GM19351 (cell line): ENCODE measurements around the gene BLCAP.

Source experiments
- ATAC-seq: cut with Tn5 transposase; IDR thresholded peaks from one replicate; pipeline ENCODE4 v1.9.1; 2021; ENCODE audit warnings: mild to moderate bottlenecking, moderate library complexity; ENCODE audit not compliant: unreplicated experiment

The BLCAP gene

GRCh38 chr20:37518059-37518458, 9.6 kb downstream of the BLCAP start:
- no peak for ATAC-seq

GRCh38 chr20:37516811-37517750, 10.6 kb downstream of the BLCAP start:
- no peak for ATAC-seq

GRCh38 chr20:37515876-37516275, 11.8 kb downstream of the BLCAP start:
- no peak for ATAC-seq

- no peak for ATAC-seq
Observed at GRCh38 chr20:37513779-37514359, 13.8 kb downstream of the BLCAP start.

GRCh38 chr20:37511610-37512275, 15.9 kb downstream of the BLCAP start:
- ATAC-seq: no peak

- no peak for ATAC-seq
Observed at GRCh38 chr20:37510226-37510625, 17.4 kb downstream of the BLCAP start.

GRCh38 chr20:37506152-37506725, 21.4 kb downstream of the BLCAP start:
- no peak for ATAC-seq

- no peak for ATAC-seq
Observed at GRCh38 chr20:37505263-37506151, 22.2 kb downstream of the BLCAP start.

- ATAC-seq: no peak
Observed at GRCh38 chr20:37504404-37505096, 23.1 kb downstream of the BLCAP start.

GRCh38 chr20:37503256-37503927, 24.3 kb downstream of the BLCAP start:
- no peak for ATAC-seq

- ATAC-seq: no peak
Observed at GRCh38 chr20:37502654-37503053, 25.0 kb downstream of the BLCAP start.

GRCh38 chr20:37501940-37502339, 25.7 kb downstream of the BLCAP start:
- ATAC-seq: no peak

GRCh38 chr20:37500311-37500710, 27.4 kb downstream of the BLCAP start:
- no peak for ATAC-seq

GRCh38 chr20:37498066-37498665, 29.5 kb downstream of the BLCAP start:
- no peak for ATAC-seq

- no peak for ATAC-seq
Observed at GRCh38 chr20:37494796-37495195, 32.9 kb downstream of the BLCAP start.

GRCh38 chr20:37494301-37494700, 33.4 kb downstream of the BLCAP start:
- ATAC-seq: no peak

GRCh38 chr20:37492945-37493344, 34.7 kb downstream of the BLCAP start:
- no peak for ATAC-seq

GRCh38 chr20:37492096-37492625, 35.5 kb downstream of the BLCAP start:
- no peak for ATAC-seq
